ACHN (cell line): ENCODE results near the gene SPECC1.
"Not testable (repeated sequence)": the region's sequence is repeated elsewhere in the genome, so short reads cannot be mapped to it uniquely, and the experiment has no call there.

Experiments used
- DNase-seq: peaks from one replicate; pipeline ENCODE4 v3.0.0-alpha.2; 2015
- in situ Hi-C: cut with HindIII; loops from 2 replicates; pipeline ENCODE4 v1.10.0; 2017; ENCODE audit warnings: low sequenced_read_pairs, low pct_ligation_motif_present, low pct_unique_long_range_greater_than_20kb

Gene SPECC1

GRCh38 chr17:20228410-20228809 lies 219.3 kb downstream of the SPECC1 start:
- no peak for DNase-seq
- in situ Hi-C loops = no loop called here

GRCh38 chr17:20228860-20229259 lies 219.7 kb downstream of the SPECC1 start:
- in situ Hi-C loops = no loop called here
- DNase-seq = no peak

- in situ Hi-C loops = no loop called here
These were observed 221.8 kb downstream of the SPECC1 start for GRCh38 chr17:20230924-20231323.

GRCh38 chr17:20232611-20233010 lies 223.5 kb downstream of the SPECC1 start:
- in situ Hi-C loops = no loop called here
- DNase-seq = no peak

More at GRCh38 chr17:20230924-20231323, 221.8 kb downstream of the SPECC1 start:
- no peak for DNase-seq

GRCh38 chr17:20234276-20234675 lies 225.1 kb downstream of the SPECC1 start:
- DNase-seq = no peak
- in situ Hi-C loops = no loop called here

GRCh38 chr17:20235747-20236146 lies 226.6 kb downstream of the SPECC1 start:
- in situ Hi-C loops = no loop called here

GRCh38 chr17:20236578-20237227 lies 227.5 kb downstream of the SPECC1 start:
- in situ Hi-C loops = no loop called here

More at GRCh38 chr17:20235747-20236146, 226.6 kb downstream of the SPECC1 start:
- no peak for DNase-seq

GRCh38 chr17:20239776-20240175 lies 230.6 kb downstream of the SPECC1 start:
- DNase-seq, in situ Hi-C loops: not testable (repeated sequence)

More at GRCh38 chr17:20236578-20237227, 227.5 kb downstream of the SPECC1 start:
- DNase-seq = no peak

- no peak for DNase-seq
- in situ Hi-C loops = no loop called here
These were observed 232.7 kb downstream of the SPECC1 start for GRCh38 chr17:20241855-20242254.

GRCh38 chr17:20242271-20242670 lies 233.1 kb downstream of the SPECC1 start:
- in situ Hi-C loops = no loop called here

GRCh38 chr17:20243524-20243923 lies 234.4 kb downstream of the SPECC1 start:
- no peak for DNase-seq
- in situ Hi-C loops = no loop called here

More at GRCh38 chr17:20242271-20242670, 233.1 kb downstream of the SPECC1 start:
- DNase-seq = no peak

- no peak for DNase-seq
- in situ Hi-C loops = no loop called here
These were observed 235.5 kb downstream of the SPECC1 start for GRCh38 chr17:20244671-20245070.

- DNase-seq = no peak
- in situ Hi-C loops = no loop called here
These were observed 237.5 kb downstream of the SPECC1 start for GRCh38 chr17:20246692-20247091.

GRCh38 chr17:20253323-20253722 lies 244.2 kb downstream of the SPECC1 start:
- in situ Hi-C loops = no loop called here
- DNase-seq = no peak

- in situ Hi-C loops = no loop called here
- DNase-seq = no peak
These were observed 245.4 kb downstream of the SPECC1 start for GRCh38 chr17:20254541-20254940.

GRCh38 chr17:20256144-20256543 lies 247.0 kb downstream of the SPECC1 start:
- no peak for DNase-seq
- in situ Hi-C loops = no loop called here

- no peak for DNase-seq
- in situ Hi-C loops = no loop called here
These were observed 247.8 kb downstream of the SPECC1 start for GRCh38 chr17:20257008-20257407.

- in situ Hi-C loops = no loop called here
These were observed 248.6 kb downstream of the SPECC1 start for GRCh38 chr17:20257798-20258197.

GRCh38 chr17:20259668-20260067 lies 250.5 kb downstream of the SPECC1 start:
- in situ Hi-C loops = no loop called here

More at GRCh38 chr17:20257798-20258197, 248.6 kb downstream of the SPECC1 start:
- no peak for DNase-seq

GRCh38 chr17:20260268-20260667 lies 251.1 kb downstream of the SPECC1 start:
- DNase-seq = no peak
- in situ Hi-C loops = no loop called here

More at GRCh38 chr17:20259668-20260067, 250.5 kb downstream of the SPECC1 start:
- no peak for DNase-seq
